ENCODE measurements around the gene LRRC4C. TPM values are rescaled to one million over a fixed set of nuclear protein-coding genes. Genes with fewer than 3 reads are reported as not detected.

The LRRC4C gene
- total and polyA plus RNA-seq, 2 experiments from 2014 or later, result 0.35 to 1.1 TPM

DNA sequence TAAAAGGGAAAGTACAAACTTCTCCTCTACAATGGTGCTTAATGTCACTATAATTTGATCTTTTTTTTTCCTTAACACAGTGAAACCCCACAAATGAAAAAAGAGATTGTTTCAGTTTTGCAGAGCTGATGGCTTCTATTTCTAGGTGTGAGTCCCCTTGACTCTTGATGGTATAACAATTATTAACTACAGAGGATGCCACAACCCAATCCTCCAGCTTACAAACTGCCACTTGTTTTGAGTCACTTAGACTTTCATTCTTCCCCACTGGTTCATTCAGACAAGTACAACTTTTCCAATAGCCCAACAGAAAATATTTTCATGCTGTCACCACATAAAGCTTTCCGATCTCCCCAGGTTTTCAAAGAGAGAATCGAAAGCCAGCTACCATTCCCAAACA is 812.2 kb downstream of the LRRC4C start (continued):
- TF ChIP-seq, protein P1, sequence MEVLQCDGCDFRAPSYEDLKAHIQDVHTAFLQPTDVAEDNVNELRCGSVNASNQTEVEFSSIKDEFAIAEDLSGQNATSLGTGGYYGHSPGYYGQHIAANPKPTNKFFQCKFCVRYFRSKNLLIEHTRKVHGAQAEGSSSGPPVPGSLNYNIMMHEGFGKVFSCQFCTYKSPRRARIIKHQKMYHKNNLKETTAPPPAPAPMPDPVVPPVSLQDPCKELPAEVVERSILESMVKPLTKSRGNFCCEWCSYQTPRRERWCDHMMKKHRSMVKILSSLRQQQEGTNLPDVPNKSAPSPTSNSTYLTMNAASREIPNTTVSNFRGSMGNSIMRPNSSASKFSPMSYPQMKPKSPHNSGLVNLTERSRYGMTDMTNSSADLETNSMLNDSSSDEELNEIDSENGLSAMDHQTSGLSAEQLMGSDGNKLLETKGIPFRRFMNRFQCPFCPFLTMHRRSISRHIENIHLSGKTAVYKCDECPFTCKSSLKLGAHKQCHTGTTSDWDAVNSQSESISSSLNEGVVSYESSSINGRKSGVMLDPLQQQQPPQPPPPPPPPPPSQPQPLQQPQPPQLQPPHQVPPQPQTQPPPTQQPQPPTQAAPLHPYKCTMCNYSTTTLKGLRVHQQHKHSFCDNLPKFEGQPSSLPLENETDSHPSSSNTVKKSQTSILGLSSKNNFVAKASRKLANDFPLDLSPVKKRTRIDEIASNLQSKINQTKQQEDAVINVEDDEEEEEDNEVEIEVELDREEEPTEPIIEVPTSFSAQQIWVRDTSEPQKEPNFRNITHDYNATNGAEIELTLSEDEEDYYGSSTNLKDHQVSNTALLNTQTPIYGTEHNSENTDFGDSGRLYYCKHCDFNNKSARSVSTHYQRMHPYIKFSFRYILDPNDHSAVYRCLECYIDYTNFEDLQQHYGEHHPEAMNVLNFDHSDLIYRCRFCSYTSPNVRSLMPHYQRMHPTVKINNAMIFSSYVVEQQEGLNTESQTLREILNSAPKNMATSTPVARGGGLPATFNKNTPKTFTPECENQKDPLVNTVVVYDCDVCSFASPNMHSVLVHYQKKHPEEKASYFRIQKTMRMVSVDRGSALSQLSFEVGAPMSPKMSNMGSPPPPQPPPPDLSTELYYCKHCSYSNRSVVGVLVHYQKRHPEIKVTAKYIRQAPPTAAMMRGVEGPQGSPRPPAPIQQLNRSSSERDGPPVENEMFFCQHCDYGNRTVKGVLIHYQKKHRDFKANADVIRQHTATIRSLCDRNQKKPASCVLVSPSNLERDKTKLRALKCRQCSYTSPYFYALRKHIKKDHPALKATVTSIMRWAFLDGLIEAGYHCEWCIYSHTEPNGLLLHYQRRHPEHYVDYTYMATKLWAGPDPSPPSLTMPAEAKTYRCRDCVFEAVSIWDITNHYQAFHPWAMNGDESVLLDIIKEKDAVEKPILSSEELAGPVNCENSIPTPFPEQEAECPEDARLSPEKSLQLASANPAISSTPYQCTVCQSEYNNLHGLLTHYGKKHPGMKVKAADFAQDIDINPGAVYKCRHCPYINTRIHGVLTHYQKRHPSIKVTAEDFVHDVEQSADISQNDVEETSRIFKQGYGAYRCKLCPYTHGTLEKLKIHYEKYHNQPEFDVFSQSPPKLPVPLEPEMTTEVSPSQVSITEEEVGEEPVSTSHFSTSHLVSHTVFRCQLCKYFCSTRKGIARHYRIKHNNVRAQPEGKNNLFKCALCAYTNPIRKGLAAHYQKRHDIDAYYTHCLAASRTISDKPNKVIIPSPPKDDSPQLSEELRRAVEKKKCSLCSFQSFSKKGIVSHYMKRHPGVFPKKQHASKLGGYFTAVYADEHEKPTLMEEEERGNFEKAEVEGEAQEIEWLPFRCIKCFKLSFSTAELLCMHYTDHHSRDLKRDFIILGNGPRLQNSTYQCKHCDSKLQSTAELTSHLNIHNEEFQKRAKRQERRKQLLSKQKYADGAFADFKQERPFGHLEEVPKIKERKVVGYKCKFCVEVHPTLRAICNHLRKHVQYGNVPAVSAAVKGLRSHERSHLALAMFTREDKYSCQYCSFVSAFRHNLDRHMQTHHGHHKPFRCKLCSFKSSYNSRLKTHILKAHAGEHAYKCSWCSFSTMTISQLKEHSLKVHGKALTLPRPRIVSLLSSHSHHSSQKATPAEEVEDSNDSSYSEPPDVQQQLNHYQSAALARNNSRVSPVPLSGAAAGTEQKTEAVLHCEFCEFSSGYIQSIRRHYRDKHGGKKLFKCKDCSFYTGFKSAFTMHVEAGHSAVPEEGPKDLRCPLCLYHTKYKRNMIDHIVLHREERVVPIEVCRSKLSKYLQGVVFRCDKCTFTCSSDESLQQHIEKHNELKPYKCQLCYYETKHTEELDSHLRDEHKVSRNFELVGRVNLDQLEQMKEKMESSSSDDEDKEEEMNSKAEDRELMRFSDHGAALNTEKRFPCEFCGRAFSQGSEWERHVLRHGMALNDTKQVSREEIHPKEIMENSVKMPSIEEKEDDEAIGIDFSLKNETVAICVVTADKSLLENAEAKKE (CRISPR knock-in tag; IDR thresholded peaks at IDR 0.05), result no peak
- no peak for TF ChIP-seq JUNB (IDR thresholded peaks at IDR 0.05; ENCODE audit: unreplicated experiment)
- no peak for TF ChIP-seq POLR2AphosphoS5 (IDR thresholded peaks at IDR 0.05; ENCODE audit: low read depth)
- TF ChIP-seq CREB1 (CRISPR knock-in tag; IDR thresholded peaks at IDR 0.05; ENCODE audit: low read depth), result no peak
- TF ChIP-seq, protein P2, sequence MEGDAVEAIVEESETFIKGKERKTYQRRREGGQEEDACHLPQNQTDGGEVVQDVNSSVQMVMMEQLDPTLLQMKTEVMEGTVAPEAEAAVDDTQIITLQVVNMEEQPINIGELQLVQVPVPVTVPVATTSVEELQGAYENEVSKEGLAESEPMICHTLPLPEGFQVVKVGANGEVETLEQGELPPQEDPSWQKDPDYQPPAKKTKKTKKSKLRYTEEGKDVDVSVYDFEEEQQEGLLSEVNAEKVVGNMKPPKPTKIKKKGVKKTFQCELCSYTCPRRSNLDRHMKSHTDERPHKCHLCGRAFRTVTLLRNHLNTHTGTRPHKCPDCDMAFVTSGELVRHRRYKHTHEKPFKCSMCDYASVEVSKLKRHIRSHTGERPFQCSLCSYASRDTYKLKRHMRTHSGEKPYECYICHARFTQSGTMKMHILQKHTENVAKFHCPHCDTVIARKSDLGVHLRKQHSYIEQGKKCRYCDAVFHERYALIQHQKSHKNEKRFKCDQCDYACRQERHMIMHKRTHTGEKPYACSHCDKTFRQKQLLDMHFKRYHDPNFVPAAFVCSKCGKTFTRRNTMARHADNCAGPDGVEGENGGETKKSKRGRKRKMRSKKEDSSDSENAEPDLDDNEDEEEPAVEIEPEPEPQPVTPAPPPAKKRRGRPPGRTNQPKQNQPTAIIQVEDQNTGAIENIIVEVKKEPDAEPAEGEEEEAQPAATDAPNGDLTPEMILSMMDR (conservative IDR thresholded peaks at IDR 0.05; ENCODE audit: low read depth in 2 of 2), result no peak
- no peak for TF ChIP-seq EZH2phosphoT487 (IDR thresholded peaks at IDR 0.05; ENCODE audit: unreplicated experiment)
- no peak for TF ChIP-seq ZNF331 (CRISPR knock-in tag; IDR thresholded peaks at IDR 0.05; ENCODE audit: low read depth)
- no peak for TF ChIP-seq ZNF114 (CRISPR knock-in tag; IDR thresholded peaks at IDR 0.05)

DNA sequence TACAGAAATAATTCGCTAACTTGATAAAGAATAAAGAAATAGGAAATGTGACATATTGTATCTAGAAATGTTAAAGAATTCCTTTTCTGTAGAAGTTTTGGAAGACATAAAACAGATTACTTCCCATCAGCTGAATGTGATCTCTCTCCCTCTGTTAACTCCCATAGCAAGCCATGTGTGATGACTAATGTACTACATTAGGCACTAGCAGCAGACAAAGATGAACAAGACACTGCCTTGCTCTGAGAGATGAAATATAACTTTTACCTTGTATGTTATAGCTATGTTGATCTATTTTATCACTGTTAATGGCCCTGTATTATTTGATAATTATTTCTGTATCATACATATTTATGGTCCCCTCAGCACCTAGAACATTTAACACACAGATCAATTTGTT is 817.2 kb downstream of the LRRC4C start:
- Mint-ChIP-seq H3K36me3 (ENCODE audit: low read depth) (peaks cover 4% of the 10 kb centered on the region; the same call in 2 of the 3 replicates), H3K4me1 (peaks cover 17% of the 10 kb centered on the region), H3K9me3 (peaks cover 6% of the 10 kb centered on the region), H3K27me3 (ENCODE audit: insufficient read depth, low read depth, poor library complexity) (peaks cover 4% of the 10 kb centered on the region), H3K27ac (no peak overlapping the region), H3K4me3 (no peak overlapping the region)
- H3K4me2 ChIP-seq, result no peak overlapping the region
- peaks cover 16% of the 10 kb centered on the region for H3K4me1 ChIP-seq (ENCODE audit: insufficient read depth)
- no peak overlapping the region for H3K27ac ChIP-seq (ENCODE audit: low read depth)
- H3F3A ChIP-seq (replicated peaks; ENCODE audit: low read depth), result no peaks in the 10 kb centered on the region
- no peaks in the 10 kb centered on the region for H4K20me1 ChIP-seq (replicated peaks; ENCODE audit: insufficient read depth)
- H3K9me2 ChIP-seq (ENCODE audit: insufficient read depth), result no peaks in the 10 kb centered on the region; the same call in 1 of the 2 replicates
- no peak overlapping the region for H2AFZ ChIP-seq
- no peak overlapping the region for H3K4me3 ChIP-seq
- H3K27me3 ChIP-seq (ENCODE audit: insufficient read depth), result no peaks in the 10 kb centered on the region
- no peak for DNase-seq (ENCODE audit: low spot score)
- H3K79me2 ChIP-seq (replicated peaks; ENCODE audit: insufficient read depth), result no peaks in the 10 kb centered on the region
- no peaks in the 10 kb centered on the region for H3K36me3 ChIP-seq (ENCODE audit: insufficient read depth)
- TF ChIP-seq POLR2AphosphoS5 (IDR thresholded peaks at IDR 0.05; ENCODE audit: low read depth) (no peak), ZNF114 (CRISPR knock-in tag; IDR thresholded peaks at IDR 0.05) (no peak), EZH2 (IDR thresholded peaks at IDR 0.05; ENCODE audit: low read depth, unreplicated experiment) (no peak)
- TF ChIP-seq, protein P2 (conservative IDR thresholded peaks at IDR 0.05; ENCODE audit: low read depth in 2 of 2), result no peak
- ATAC-seq, result no peak

Measured in GM23338 (cell line).